Left lung (tissue), 10 donors: Measurements from ENCODE around the gene COG2. TPM values are rescaled to one million over a fixed set of nuclear protein-coding genes. Genes with fewer than 3 reads are reported as not detected.

Experiments
- ATAC-seq: fragments of 200-7000 bp; cut with Tn5 transposase; one replicate; pipeline ENCODE4 v1.9.1; 2020; ENCODE audit warnings: moderate library complexity
- DNase-seq, 4 donors: peaks; one replicate each; pipeline ENCODE4 v3.0.0-alpha.2; 2013 to 2020
- H3K27ac ChIP-seq, 2 donors: fragments of 200-600 bp; sonication (generic) in 1 of 2; one replicate each; pipeline versions ENCODE4 v1.5.0 to v1.8.0; 2020 to 2021
- H3K27me3 ChIP-seq, 2 donors: fragments of 200-600 bp; sonication (generic) in 1 of 2; one replicate each; pipeline versions ENCODE4 v1.5.0 to v1.8.0; 2020 to 2021
- H3K36me3 ChIP-seq, 2 donors: fragments of 200-600 bp; sonication (generic) in 1 of 2; one replicate each; pipeline versions ENCODE4 v1.5.0 to v1.8.0; 2020 to 2021
- H3K4me1 ChIP-seq, 2 donors: fragments of 200-600 bp; one replicate each; pipeline ENCODE4 v1.8.0; 2021
- H3K4me3 ChIP-seq, 2 donors: fragments of 200-600 bp; sonication (generic) in 1 of 2; one replicate each; pipeline versions ENCODE4 v1.5.0 to v1.8.0; 2020 to 2021; ENCODE audit warnings: mild to moderate bottlenecking in 1 of 2
- H3K9me3 ChIP-seq, 2 donors: fragments of 200-600 bp; sonication (generic) in 1 of 2; one replicate each; pipeline versions ENCODE4 v1.5.0 to v1.8.0; 2020 to 2021
- CTCF ChIP-seq, 2 donors: fragments of 200-600 bp; sonication (generic) in 1 of 2; IDR thresholded peaks; one replicate each; pipeline versions ENCODE4 v1.5.0 to v1.8.0; 2021; ENCODE audit warnings: antibody characterized with exemption in 2 of 2
- intact Hi-C, 2 donors: fragments of 100-400 bp; cut with DNase I; formaldehyde crosslinking; loops; one replicate each; pipeline versions ENCODE4 v1.11.2 to v1.14.2; 2022
- polyA plus RNA-seq, 6 donors: library from polyadenylated mRNA; unstranded; fragments of 120-200 nt; gene quantifications; one replicate each; pipeline ENCODE4 v1.2.1, GENCODE V29; 2013; ENCODE audit not compliant: insufficient read length in 6 of 6
- total RNA-seq, 2 donors: library from RNA; stranded (reverse); fragmentation: NEBNext Ultra II Directional; extraction: Animal tissue kit (Norgen Biotek cat#: 25700); gene quantifications; one replicate each; pipeline ENCODE4 v1.2.1, GENCODE V29; 2021
- donor health status: DM: no; HTN: yes; CAD: no.
- donor health status: DM: no; HTN: no; CAD: no.

The COG2 gene
- total and polyA plus RNA-seq, 8 donors = 26.1 to 33.4 (median 27.2) TPM

- DNase-seq (no peak), ATAC-seq (no peak)
- Histone ChIP-seq H3K9me3 (no peaks in the 10 kb centered on the region), H3K4me1 (no peaks in the 10 kb centered on the region), H3K27ac (no peak overlapping the region), H3K4me3 (no peak overlapping the region), H3K36me3 (no peaks in the 10 kb centered on the region), H3K27me3 (peaks cover 0 to 3% of the 10 kb centered on the region in 2 donors)
- intact Hi-C loops = no loop called here
- no peak for TF ChIP-seq CTCF (IDR thresholded peaks at IDR 0.05)
Observed at GRCh38 chr1:230624097-230624713, 18.1 kb upstream of the COG2 start.

GRCh38 chr1:230626232-230626631, 16.0 kb upstream of the COG2 start:
- no peaks in the 10 kb centered on the region for H3K9me3 ChIP-seq
- no peaks in the 10 kb centered on the region for H3K36me3 ChIP-seq
- ATAC-seq (no peak), DNase-seq (no peak)
- H3K27me3 ChIP-seq = peaks cover 0 to 9% of the 10 kb centered on the region in 2 donors
- H3K4me3 ChIP-seq = no peak overlapping the region
- no peak overlapping the region for H3K27ac ChIP-seq
- no peaks in the 10 kb centered on the region for H3K4me1 ChIP-seq
- no peak for TF ChIP-seq CTCF (IDR thresholded peaks at IDR 0.05)
- intact Hi-C loops = no loop called here

- intact Hi-C loops = no loop called here
- Histone ChIP-seq H3K9me3 (no peaks in the 10 kb centered on the region), H3K27me3 (peaks cover 0 to 9% of the 10 kb centered on the region in 2 donors), H3K4me1 (no peaks in the 10 kb centered on the region), H3K4me3 (no peak overlapping the region), H3K27ac (no peak overlapping the region), H3K36me3 (no peaks in the 10 kb centered on the region)
- TF ChIP-seq CTCF (IDR thresholded peaks at IDR 0.05) = no peak
- no peak for ATAC-seq
- DNase-seq = no peak
Observed at GRCh38 chr1:230627767-230628166, 14.5 kb upstream of the COG2 start.

- no peak overlapping the region for H3K27ac ChIP-seq
- no peak for TF ChIP-seq CTCF (IDR thresholded peaks at IDR 0.05)
- no peaks in the 10 kb centered on the region for H3K9me3 ChIP-seq
- H3K36me3 ChIP-seq = no peaks in the 10 kb centered on the region
- H3K4me3 ChIP-seq = no peak overlapping the region
- intact Hi-C loops = no loop called here
- peaks cover 0 to 13% of the 10 kb centered on the region in 2 donors for H3K27me3 ChIP-seq
- no peaks in the 10 kb centered on the region for H3K4me1 ChIP-seq
- DNase-seq (no peak), ATAC-seq (no peak)
Observed at GRCh38 chr1:230629511-230629910, 12.8 kb upstream of the COG2 start.

GRCh38 chr1:230631477-230631876, 10.8 kb upstream of the COG2 start:
- Histone ChIP-seq H3K4me1 (no peaks in the 10 kb centered on the region), H3K36me3 (no peaks in the 10 kb centered on the region), H3K9me3 (no peaks in the 10 kb centered on the region), H3K27ac (no peak overlapping the region), H3K27me3 (peaks cover 0 to 21% of the 10 kb centered on the region in 2 donors), H3K4me3 (no peak overlapping the region)
- ATAC-seq = no peak
- TF ChIP-seq CTCF (IDR thresholded peaks at IDR 0.05) = no peak
- intact Hi-C loops = no loop called here
- DNase-seq = no peak
